ENCODE measurements around the gene SMYD4.
"Not testable (repeated sequence)": the region's sequence is repeated elsewhere in the genome, so short reads cannot be mapped to it uniquely, and the experiment has no call there.

SMYD4 gene

GRCh38 chr17:1779571-1780131 is 50.1 kb downstream of the SMYD4 start:
- DNase-seq = no peak

GRCh38 chr17:1776857-1777256 is 52.8 kb downstream of the SMYD4 start:
- DNase-seq = no peak

GRCh38 chr17:1776328-1776727 is 53.4 kb downstream of the SMYD4 start:
- no peak for DNase-seq

GRCh38 chr17:1774390-1775176 is 55.1 kb downstream of the SMYD4 start:
- DNase-seq = no peak

GRCh38 chr17:1773696-1774181 is 56.0 kb downstream of the SMYD4 start:
- no peak for DNase-seq

DNA sequence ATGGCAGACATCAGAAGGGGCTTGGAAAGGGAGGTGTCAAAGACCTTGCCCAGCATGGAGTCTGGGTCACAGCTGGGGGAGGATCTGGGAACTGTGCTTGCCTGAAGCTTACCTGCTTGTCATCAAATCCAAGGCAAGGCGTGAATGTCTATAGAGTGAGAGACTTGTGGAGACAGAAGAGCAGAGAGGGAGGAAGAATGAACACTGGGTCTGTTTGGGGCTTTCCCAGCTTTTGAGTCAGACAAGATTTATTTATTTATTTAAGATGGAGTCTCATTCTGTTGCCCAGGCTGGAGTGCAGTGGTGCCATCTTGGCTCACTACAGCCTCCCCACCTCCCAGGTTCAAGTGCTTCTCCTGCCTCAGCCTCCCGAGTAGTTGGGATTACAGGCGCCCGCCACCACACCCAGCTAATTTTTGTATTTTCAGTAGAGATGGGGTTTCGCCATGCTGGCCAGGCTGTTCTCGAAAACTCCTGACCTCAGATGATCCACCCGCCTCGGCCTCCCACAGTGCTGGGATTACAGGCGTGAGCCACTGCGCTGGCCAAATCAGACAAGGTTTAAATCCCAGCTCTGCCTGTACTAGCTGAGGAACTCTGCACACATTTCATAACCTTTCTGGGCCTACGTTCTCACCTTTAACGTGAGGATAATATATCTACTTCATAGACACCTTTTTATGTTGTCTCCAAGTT is 56.6 kb downstream of the SMYD4 start:
- DNase-seq = not testable (repeated sequence)

DNA sequence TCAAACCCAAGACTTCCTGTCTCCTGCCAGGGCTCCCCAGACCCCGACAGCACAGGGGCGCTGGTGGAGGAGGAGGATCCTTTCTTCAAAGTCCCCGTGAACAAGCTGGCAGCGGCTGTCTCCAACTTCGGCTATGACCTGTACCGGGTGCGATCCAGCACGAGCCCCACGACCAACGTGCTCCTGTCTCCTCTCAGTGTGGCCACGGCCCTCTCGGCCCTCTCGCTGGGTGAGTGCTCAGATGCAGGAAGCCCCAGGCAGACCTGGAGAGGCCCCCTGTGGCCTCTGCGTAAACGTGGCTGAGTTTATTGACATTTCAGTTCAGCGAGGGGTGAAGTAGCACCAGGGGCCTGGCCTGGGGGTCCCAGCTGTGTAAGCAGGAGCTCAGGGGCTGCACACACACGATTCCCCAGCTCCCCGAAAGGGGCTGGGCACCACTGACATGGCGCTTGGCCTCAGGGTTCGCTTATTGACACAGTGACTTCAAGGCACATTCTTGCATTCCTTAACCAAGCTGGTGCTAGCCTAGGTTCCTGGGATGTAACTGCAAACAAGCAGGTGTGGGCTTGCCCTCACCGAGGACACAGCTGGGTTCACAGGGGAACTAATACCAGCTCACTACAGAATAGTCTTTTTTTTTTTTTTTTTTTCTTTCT is 59.8 kb downstream of the SMYD4 start:
- DNase-seq = peak; percentile 24

DNA sequence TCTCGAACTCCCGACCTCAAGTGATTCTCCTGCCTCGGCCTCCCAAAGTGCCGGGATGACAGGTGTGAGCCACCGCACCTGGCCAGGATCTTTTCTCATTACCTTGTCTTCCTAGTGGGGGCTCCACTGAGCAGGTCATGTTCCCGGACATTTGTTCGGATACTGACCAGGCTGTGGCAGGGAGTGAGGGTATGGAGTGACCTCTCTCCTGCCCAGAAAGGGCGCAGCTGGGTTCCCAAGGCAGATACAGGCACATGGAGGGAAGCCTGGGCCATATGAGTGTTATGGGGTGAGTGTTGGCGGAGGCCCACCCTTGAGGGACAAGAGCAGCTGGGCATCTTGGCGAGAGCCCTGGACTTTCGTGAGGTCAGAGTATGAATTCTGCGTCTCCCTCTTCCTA is 62.3 kb downstream of the SMYD4 start:
- no peak for DNase-seq

DNA sequence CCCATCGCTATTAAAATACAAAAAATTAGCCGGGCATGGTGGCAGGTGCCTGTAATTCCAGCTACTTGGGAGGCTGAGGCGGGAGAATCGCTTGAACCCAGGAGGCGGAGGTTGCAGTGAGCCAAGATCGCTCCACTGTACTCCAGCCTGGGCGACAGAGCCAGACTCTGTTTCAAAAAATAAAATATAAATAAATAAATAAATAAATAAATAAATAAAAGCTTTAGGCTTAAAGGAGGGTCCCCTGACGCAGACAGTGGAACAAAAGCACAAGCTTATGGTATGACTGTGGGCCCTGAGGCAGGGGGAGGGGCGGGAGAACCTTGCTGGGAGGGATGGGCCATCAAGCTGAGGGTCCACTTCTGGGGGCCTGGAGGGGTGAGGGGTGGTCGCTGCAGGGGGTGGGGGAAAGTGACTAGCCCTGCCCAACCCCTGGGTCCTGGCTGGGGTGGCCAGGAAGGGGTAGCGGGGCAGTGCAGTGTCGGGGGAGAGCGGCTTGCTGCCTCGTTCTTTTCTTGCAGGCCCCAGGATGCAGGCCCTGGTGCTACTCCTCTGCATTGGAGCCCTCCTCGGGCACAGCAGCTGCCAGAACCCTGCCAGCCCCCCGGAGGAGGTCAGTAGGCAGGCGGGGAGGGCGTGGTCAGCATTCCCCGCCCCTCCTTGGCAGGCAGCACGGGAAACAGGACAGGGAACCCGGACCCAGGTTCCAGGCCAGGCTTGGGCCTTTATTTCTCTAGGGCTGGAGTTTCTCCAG is 63.1 kb downstream of the SMYD4 start:
- no peak for DNase-seq

DNA sequence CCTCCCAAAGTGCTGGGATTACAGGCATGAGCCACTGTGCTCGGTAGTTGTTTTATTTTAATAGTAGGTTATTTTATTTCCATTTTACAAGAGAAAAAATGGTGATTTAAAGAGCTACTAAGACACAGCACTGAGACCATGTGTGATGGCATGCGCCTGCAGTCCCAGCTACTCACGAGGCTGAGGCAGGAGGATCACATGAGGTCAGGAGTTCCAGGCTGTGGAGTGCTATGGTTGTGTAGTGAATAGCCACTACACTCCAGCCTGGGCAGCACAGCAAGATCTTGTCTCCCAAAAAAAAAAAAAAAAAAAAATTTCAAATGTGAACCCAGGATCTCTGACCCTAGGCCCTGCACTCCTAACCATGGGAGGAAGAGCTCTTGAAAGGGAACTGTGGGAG is 64.1 kb downstream of the SMYD4 start:
- no peak for DNase-seq

DNA sequence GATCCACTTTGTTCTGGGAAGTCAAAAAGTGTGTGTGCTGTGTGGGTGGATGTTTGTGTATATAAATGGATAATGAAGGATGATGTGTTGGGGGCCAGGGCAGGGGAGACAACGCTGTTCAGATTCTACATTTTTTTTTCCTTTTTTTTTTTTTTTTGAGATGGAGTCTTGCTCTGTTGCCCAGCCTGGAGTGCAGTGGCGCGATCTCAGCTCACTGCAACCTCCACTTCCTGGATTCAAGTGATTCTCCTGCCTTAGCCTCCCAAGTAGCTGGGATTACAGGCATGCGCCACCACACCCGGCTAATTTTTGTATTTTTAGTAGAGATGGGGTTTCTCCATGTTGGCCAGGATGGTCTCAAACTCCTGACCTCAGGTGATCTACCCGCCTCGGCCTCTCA is 65.0 kb downstream of the SMYD4 start:
- DNase-seq = not testable (repeated sequence)

DNA sequence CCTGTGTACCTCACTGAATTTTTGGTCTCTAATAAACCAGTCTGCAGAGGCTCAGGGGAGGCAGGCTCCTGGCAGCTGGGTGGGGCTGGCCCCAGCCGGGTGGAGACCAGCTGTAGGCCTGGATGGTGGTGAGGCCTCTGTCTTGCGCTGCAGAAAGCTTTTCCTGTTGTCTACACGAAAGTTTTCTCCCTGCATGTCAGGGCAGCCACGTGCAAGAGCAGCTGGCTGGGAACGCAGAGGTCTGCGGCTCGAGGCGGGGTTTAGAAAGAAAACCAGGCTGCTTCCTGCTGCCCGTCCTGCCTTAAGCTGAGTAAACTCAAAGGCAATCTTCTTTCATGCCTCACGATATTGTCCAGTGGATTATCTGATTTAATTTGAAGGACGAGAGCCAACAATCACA is 65.4 kb downstream of the SMYD4 start:
- peak; percentile 53 for DNase-seq

DNA sequence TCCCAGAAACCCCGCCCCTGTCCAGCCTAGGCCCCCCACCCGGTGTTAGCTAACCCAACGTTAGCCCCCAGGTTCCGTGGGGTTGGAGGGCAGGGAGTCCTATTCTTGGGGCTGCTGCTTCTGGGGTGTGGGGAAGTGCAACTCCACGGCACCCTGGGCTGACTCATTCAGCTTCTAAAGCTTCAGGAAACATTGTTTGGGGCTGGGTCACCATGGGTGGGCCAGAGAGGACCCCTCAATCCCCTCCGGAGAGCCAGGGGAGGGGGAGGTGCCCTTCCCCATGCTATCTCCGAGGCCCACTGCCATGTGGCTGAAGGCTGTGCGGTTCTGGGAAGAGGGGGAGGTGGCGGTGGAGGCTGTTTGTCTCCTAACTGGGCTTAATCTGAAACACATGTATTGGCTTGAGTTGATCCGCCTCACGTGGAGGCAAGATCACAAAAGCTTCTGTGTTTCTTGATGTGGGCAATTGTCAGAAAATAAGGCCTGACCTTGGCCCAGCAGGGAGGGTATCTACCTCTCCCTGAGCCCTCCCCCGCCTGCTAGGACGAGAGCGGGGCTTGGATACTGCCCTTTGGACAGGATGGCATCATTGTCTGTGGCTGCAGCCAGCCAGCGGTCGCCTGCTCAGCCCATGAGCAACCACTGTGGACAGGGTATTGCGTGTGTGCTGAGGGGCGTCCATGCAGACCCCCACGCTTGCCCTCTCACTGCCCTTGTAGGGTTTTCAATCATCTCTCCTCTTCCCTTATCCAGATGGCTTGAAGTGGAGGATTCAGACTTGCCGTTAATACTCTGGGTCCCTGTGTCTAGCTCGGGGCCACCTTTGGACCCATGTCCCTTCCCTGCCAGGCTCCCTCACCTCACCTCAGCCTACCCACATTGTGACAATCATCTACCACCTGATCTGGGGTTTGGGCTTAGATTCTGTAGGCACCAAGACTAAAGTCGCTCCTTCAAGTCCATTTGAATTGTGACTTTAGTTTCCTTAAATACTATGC is 66.5 kb downstream of the SMYD4 start:
- DNase-seq = peak; percentile 33

DNA sequence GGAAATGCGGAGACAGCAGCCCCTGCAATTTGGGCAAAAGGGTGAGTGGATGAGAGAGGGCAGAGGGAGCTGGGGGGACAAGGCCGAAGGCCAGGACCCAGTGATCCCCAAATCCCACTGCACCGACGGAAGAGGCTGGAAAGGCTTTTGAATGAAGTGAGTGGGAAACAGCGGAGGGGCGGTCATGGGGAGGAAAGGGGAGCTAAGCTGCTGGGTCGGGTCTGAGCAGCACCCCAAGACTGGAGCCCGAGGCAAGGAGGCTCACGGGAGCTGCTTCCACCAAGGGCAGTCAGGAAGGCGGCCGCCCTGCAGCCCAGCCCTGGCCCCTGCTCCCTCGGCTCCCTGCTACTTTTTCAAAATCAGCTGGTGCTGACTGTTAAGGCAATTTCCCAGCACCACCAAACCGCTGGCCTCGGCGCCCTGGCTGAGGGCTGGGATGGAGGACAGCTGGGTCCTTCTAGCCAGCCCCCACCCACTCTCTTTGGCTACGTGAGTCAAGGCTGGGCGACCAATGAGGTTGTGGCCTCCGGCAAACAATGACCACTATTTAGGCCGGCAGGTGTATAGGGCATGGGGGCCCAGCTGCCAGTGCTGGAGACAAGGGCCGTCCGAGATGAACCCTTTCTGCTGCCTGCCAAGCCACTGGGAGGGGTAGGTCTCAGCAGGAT is 67.3 kb downstream of the SMYD4 start:
- DNase-seq = no peak

- no peak for DNase-seq
These were observed 70.2 kb downstream of the SMYD4 start for GRCh38 chr17:1759529-1759928.

- no peak for DNase-seq
These were observed 70.9 kb downstream of the SMYD4 start for GRCh38 chr17:1758807-1759206.

DNA sequence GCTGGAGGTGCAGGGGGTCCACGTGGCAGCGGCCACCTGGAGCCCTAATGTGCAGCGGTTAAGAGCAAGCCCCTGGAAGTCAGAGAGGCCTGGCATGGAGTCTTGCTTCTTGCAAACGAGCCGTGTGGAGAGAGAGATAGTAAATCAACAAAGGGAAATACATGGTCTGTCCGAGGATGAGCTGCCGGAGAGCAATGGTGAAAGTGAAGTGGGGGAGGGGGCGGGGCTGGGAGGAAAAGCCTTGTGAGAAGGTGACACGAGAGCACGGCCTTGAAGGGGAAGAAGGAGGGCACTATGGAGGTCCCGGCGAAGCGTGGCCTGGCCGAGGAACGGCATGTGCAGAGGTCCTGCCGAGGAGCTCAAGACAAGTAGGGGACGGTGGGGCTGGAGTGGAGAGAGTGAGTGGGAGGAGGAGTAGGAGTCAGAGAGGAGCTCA is 73.9 kb downstream of the SMYD4 start:
- DNase-seq = no peak

DNA sequence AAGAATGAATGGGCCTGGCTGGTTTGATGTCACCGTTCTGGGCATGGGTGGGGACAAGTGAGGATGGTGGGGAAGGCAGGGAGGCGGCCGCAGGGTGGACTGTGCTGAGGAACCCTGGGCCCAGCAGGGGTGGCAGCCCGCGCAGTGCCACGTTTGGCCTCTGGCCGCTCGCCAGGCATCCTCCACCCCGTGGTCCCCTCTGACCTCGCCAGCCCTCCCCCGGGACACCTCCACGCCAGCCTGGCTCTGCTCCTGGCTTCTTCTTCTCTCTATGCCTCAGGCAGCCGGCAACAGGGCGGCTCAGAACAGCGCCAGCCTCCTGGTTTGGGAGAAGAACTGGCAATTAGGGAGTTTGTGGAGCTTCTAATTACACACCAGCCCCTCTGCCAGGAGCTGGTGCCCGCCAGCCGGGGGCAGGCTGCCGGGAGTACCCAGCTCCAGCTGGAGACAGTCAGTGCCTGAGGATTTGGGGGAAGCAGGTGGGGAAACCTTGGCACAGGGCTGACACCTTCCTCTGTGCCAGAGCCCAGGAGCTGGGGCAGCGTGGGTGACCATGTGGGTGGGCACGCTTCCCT is 74.4 kb downstream of the SMYD4 start:
- no peak for DNase-seq

- DNase-seq = no peak
These were observed 75.1 kb downstream of the SMYD4 start for GRCh38 chr17:1754430-1755112.
